LHCN-M2 (cell line): ENCODE data around the gene NF2. TPM values are rescaled to one million over a fixed set of nuclear protein-coding genes. Genes with fewer than 3 reads are reported as not detected.
"Not testable (repeated sequence)": the region's sequence is repeated elsewhere in the genome, so short reads cannot be mapped to it uniquely, and the experiment has no call there.

Source experiments
- DNase-seq: peaks from one replicate; pipeline ENCODE4 v3.0.0-alpha.2; 2012; ENCODE audit warnings: low read depth
- total RNA-seq: library from RNA; depleted of rRNA; stranded (reverse); fragments of >200 nt; gene quantifications from 2 replicates; pipeline ENCODE4 v1.2.3, GENCODE V29; 2014

The NF2 gene
- total RNA-seq, 1 experiment from 2014 or later = 105 TPM

- no peak for DNase-seq
Observed at GRCh38 chr22:29596408-29596807, 7.0 kb upstream of the NF2 start.

- DNase-seq = not testable (repeated sequence)
Observed at GRCh38 chr22:29597871-29598683, 5.4 kb upstream of the NF2 start.

GRCh38 chr22:29598684-29599020 is 4.8 kb upstream of the NF2 start:
- no peak for DNase-seq

GRCh38 chr22:29604076-29604360 is 585 bp downstream of the NF2 start:
- no peak for DNase-seq

- no peak for DNase-seq
Observed at GRCh38 chr22:29605527-29605850, 2.1 kb downstream of the NF2 start.

- no peak for DNase-seq
Observed at GRCh38 chr22:29606320-29606719, 2.9 kb downstream of the NF2 start.

GRCh38 chr22:29607426-29607825 is 4.0 kb downstream of the NF2 start:
- DNase-seq = no peak

- DNase-seq = no peak
Observed at GRCh38 chr22:29609139-29609538, 5.7 kb downstream of the NF2 start.

GRCh38 chr22:29610780-29611179 is 7.3 kb downstream of the NF2 start:
- DNase-seq = no peak

- DNase-seq = no peak
Observed at GRCh38 chr22:29615705-29616327, 12.4 kb downstream of the NF2 start.

- no peak for DNase-seq
Observed at GRCh38 chr22:29617922-29618629, 14.6 kb downstream of the NF2 start.

GRCh38 chr22:29621761-29622526 is 18.5 kb downstream of the NF2 start:
- peak; percentile 95 for DNase-seq

GRCh38 chr22:29623059-29623458 is 19.6 kb downstream of the NF2 start:
- no peak for DNase-seq

GRCh38 chr22:29623553-29624169 is 20.2 kb downstream of the NF2 start:
- no peak for DNase-seq

- DNase-seq = peak; percentile 82
Observed at GRCh38 chr22:29625090-29625825, 21.8 kb downstream of the NF2 start.

- DNase-seq = peak; percentile 82
Observed at GRCh38 chr22:29626497-29627195, 23.2 kb downstream of the NF2 start.

GRCh38 chr22:29627196-29627535 is 23.7 kb downstream of the NF2 start:
- DNase-seq = no peak

GRCh38 chr22:29628996-29629902 is 25.8 kb downstream of the NF2 start:
- DNase-seq = no peak

GRCh38 chr22:29629903-29630516 is 26.6 kb downstream of the NF2 start:
- peak; percentile 48 for DNase-seq
